ENCODE measurements around the gene RPL36.
"Not testable (repeated sequence)": the region's sequence is repeated elsewhere in the genome, so short reads cannot be mapped to it uniquely, and the experiment has no call there.

GRCh38 chr19:5733172-5733571 is 43.1 kb downstream of the RPL36 start:
- TF ChIP-seq MAX (IDR thresholded peaks at IDR 0.05); CTCF (IDR thresholded peaks at IDR 0.05 in 2 of 3, conservative IDR thresholded peaks at IDR 0.05 in 1 of 3; ENCODE audit: borderline replicate concordance in 1 of 3, insufficient read depth in 1 of 3, low read depth in 2 of 3, low read length in 2 of 3); EZH2phosphoT487 (IDR thresholded peaks at IDR 0.05; ENCODE audit: borderline replicate concordance); RAD21 (IDR thresholded peaks at IDR 0.05; ENCODE audit: low read depth); SRF (IDR thresholded peaks at IDR 0.05; ENCODE audit: low read depth): not testable (repeated sequence)

Data from HCT116 (cell line).